Measurements from ENCODE around the gene KRT9.

The KRT9 gene

DNA sequence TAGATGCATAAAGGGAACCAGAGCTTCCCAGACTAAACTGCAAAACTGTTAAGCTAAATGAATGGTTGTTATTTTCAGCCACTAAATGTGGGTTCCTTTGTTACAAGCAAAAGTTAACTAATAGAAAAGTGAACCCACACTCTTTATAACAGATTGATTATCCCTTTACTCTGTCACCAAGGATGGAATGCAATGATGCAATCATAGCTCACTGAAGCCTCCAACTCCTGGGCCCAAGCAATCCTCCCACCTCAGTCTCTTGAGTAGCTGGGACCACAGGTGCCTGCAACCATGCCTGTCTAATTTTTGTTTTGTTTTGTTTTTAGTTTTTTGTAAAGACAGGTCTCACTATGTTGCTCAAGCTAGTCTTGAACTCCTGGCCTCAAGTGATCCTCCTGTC lies 6.5 kb downstream of the KRT9 start:
- TF ChIP-seq CTCF (IDR thresholded peaks at IDR 0.05): no peak
- Histone ChIP-seq H3K9me3 (peaks cover 14% of the 10 kb centered on the region), H3K4me3 (ENCODE audit: low read depth in 1 of 2, low read length in 1 of 2) (no peak overlapping the region), H3K36me3 (no peaks in the 10 kb centered on the region), H3K27ac (no peak overlapping the region), H3K27me3 (peaks cover 46% of the 10 kb centered on the region), H3K4me1 (ENCODE audit: control insufficient read depth in 1 of 2, insufficient read depth in 1 of 2, low read depth in 1 of 2, low read length in 1 of 2) (no peaks in the 10 kb centered on the region)

DNA sequence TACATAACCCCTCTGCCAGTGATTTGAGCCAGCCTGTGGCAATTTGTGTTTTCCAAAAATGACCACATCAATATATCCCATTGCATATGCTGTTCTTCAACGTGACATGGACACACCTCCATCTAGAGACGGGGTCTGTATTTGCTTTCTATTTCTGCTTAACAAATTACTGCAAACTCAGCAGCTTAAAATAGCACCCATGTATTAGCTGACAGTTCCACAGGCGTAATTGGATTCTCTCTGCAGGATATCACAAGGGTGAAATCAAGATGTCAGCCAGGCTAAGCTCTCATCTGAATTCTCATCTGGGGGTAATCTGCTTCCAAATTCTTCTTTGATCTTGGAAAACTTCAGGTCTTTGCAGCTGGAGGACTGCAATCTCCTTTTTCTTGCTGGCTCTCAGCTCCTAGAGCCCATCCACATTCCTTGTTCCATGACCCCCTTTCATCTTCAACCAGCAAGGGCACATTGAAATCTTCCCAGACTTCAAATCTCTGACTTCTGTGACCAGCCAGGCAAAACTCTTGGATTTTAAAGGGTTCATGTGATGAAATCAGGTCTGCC lies 8.2 kb downstream of the KRT9 start:
- no peak for TF ChIP-seq CTCF (IDR thresholded peaks at IDR 0.05)
- H3K4me3 ChIP-seq (ENCODE audit: low read depth in 1 of 2, low read length in 1 of 2): no peak overlapping the region
- H3K9me3 ChIP-seq: peaks cover 14% of the 10 kb centered on the region
- H3K36me3 ChIP-seq: no peaks in the 10 kb centered on the region
- H3K27me3 ChIP-seq: peaks cover 40% of the 10 kb centered on the region
- H3K4me1 ChIP-seq (ENCODE audit: control insufficient read depth in 1 of 2, insufficient read depth in 1 of 2, low read depth in 1 of 2, low read length in 1 of 2): no peaks in the 10 kb centered on the region
- H3K27ac ChIP-seq: no peak overlapping the region

- TF ChIP-seq CTCF (IDR thresholded peaks at IDR 0.05): no peak
- peaks cover 1% of the 10 kb centered on the region for H3K9me3 ChIP-seq
- H3K27me3 ChIP-seq: peaks cover 47% of the 10 kb centered on the region
- H3K4me1 ChIP-seq (ENCODE audit: control insufficient read depth in 1 of 2, insufficient read depth in 1 of 2, low read depth in 1 of 2, low read length in 1 of 2): no peaks in the 10 kb centered on the region
- H3K4me3 ChIP-seq (ENCODE audit: low read depth in 1 of 2, low read length in 1 of 2): no peak overlapping the region
- H3K27ac ChIP-seq: no peak overlapping the region
- no peaks in the 10 kb centered on the region for H3K36me3 ChIP-seq
Measured at GRCh38 chr17:41561554-41561953, 10.3 kb downstream of the KRT9 start.

GRCh38 chr17:41559548-41559947 lies 12.3 kb downstream of the KRT9 start:
- Histone ChIP-seq H3K27ac (no peak overlapping the region), H3K36me3 (no peaks in the 10 kb centered on the region), H3K9me3 (no peaks in the 10 kb centered on the region), H3K27me3 (peaks cover 60% of the 10 kb centered on the region), H3K4me1 (ENCODE audit: control insufficient read depth in 1 of 2, insufficient read depth in 1 of 2, low read depth in 1 of 2, low read length in 1 of 2) (no peaks in the 10 kb centered on the region), H3K4me3 (ENCODE audit: low read depth in 1 of 2, low read length in 1 of 2) (no peak overlapping the region)
- TF ChIP-seq CTCF (IDR thresholded peaks at IDR 0.05): no peak

DNA sequence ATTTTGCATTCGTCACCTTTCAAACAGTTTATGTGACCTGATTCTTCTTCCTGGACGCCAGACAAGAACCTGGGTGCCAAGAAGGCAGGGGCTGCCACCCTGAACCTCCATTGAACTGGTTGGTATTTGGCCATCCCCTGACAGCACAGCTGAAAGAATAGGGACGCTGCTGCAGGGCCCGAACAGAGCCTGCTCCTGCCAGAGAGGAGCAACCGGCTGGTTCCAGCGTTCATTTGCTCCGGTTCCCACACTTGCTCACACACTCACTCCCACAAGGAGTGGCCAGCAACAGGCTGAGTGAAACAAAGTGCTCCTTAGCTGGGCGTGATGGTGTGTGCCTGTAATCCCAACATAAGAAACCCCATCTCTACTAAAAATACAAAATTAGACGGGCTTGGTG lies 14.9 kb downstream of the KRT9 start:
- H3K4me1 ChIP-seq (ENCODE audit: control insufficient read depth in 1 of 2, insufficient read depth in 1 of 2, low read depth in 1 of 2, low read length in 1 of 2): no peaks in the 10 kb centered on the region
- peaks cover 45% of the 10 kb centered on the region for H3K27me3 ChIP-seq
- TF ChIP-seq CTCF (IDR thresholded peaks at IDR 0.05): no peak

DNA sequence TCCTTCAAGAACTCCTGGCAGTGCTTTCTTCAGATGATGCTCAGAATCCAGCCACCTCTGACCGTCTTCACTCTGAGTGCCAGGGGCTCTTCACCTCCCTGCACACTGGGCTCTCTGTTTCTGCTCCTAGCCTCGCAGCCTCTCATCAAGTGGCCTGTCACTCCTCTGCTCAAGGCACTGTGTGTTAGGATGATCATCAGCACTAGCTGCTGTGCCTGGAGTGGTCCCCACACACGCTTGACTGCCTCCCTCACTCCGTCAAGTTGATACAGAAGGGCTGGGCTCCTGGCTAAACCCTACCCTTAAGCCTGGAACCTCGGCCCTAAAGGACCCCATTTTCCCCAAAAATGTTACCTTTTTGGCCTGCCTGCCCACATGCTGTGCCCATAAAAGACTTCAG lies 15.6 kb downstream of the KRT9 start:
- peaks cover 39% of the 10 kb centered on the region for H3K27me3 ChIP-seq
- no peaks in the 10 kb centered on the region for H3K9me3 ChIP-seq
- H3K4me1 ChIP-seq (ENCODE audit: control insufficient read depth in 1 of 2, insufficient read depth in 1 of 2, low read depth in 1 of 2, low read length in 1 of 2): no peaks in the 10 kb centered on the region
- no peaks in the 10 kb centered on the region for H3K36me3 ChIP-seq
- no peak for TF ChIP-seq CTCF (IDR thresholded peaks at IDR 0.05)
- no peak overlapping the region for H3K4me3 ChIP-seq (ENCODE audit: low read depth in 1 of 2, low read length in 1 of 2)
- H3K27ac ChIP-seq: no peak overlapping the region

More for the DNA sequence above, 14.9 kb downstream of the KRT9 start:
- Histone ChIP-seq H3K4me3 (ENCODE audit: low read depth in 1 of 2, low read length in 1 of 2) (no peak overlapping the region), H3K36me3 (no peaks in the 10 kb centered on the region), H3K9me3 (no peaks in the 10 kb centered on the region), H3K27ac (no peak overlapping the region)
